ENCODE measurements around the gene GPR18. TPM values are rescaled to one million over a fixed set of nuclear protein-coding genes. Genes with fewer than 3 reads are reported as not detected.

The GPR18 gene
- total RNA-seq, 4 donors from 2014 or later = not detected

DNA sequence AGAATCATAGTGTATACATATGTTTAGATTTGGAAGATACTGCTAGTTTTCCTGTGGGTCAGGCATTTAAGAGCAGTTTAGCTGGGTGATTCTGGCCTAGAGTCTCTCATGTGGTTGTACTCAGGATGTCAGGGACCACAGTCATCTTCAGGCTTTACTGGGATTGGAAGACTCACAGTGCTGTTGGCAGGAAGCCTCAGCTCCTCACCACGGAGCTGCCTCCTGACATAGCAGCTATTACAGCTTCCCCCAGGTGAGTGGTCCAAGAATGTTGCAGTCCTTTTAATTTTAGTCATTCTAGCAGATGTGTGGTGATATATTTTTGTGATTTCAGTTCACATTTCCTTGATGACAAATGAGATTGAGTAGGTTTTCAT lies 16.9 kb upstream of the GPR18 start:
- WGBS = 25% methylated on average over 1 of the region's 1 CpG
- Histone ChIP-seq H3K4me3 (no peak overlapping the region), H3K27me3 (no peaks in the 10 kb centered on the region), H3K9me3 (no peaks in the 10 kb centered on the region), H3K27ac (no peak overlapping the region), H3K36me3 (peaks cover 5% of the 10 kb centered on the region), H3K4me1 (peaks cover 5% of the 10 kb centered on the region)
- TF ChIP-seq POLR2AphosphoS5 (IDR thresholded peaks at IDR 0.05) = no peak
- no peak for DNase-seq (ENCODE audit: low spot score in 2 of 2)

- no peak for TF ChIP-seq EP300 (IDR thresholded peaks at IDR 0.05)
- TF ChIP-seq POLR2A (IDR thresholded peaks at IDR 0.05) = no peak
- no peak for TF ChIP-seq CTCF (IDR thresholded peaks at IDR 0.05)
- TF ChIP-seq POLR2AphosphoS5 (IDR thresholded peaks at IDR 0.05) = no peak
- H3K36me3 ChIP-seq = peaks cover 5% of the 10 kb centered on the region
- no peaks in the 10 kb centered on the region for H3K9me3 ChIP-seq
- no peak overlapping the region for H3K27ac ChIP-seq
- H3K4me3 ChIP-seq = no peak overlapping the region
- H3K27me3 ChIP-seq = no peaks in the 10 kb centered on the region
- H3K4me1 ChIP-seq = peaks cover 8% of the 10 kb centered on the region
- DNase-seq (ENCODE audit: low spot score in 2 of 2) = no peak
- 98% methylated on average over 2 of the region's 2 CpGs for WGBS
Observed at GRCh38 chr13:99273128-99273527, 14.9 kb upstream of the GPR18 start.

DNA sequence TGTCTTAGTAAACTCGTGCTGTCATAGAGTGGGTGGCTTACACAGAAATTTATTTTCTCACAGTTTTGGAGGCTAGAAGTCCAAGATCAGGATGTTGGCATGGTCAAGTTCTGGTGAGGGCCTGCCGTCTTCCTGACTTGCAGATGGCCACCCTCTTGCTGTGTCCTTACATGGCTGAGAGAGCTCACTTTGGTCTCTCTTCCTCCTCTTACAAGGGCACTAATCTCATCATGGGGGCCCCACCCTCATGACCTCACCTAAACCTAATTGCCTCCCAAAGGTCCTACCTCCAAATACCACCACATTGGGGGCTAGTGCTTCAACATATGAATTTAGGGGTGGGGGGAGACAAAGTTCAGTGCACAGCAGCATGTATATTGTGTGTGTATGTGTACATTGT lies 14.3 kb upstream of the GPR18 start:
- Histone ChIP-seq H3K36me3 (peaks cover 5% of the 10 kb centered on the region), H3K4me1 (peaks cover 8% of the 10 kb centered on the region), H3K9me3 (no peaks in the 10 kb centered on the region), H3K27ac (no peak overlapping the region), H3K27me3 (no peaks in the 10 kb centered on the region), H3K4me3 (no peak overlapping the region)
- DNase-seq (ENCODE audit: low spot score in 2 of 2) = no peak
- WGBS = 93% methylated on average over 2 of the region's 2 CpGs
- no peak for TF ChIP-seq CTCF (IDR thresholded peaks at IDR 0.05)
- no peak for TF ChIP-seq POLR2AphosphoS5 (IDR thresholded peaks at IDR 0.05)
- no peak for TF ChIP-seq EP300 (IDR thresholded peaks at IDR 0.05)
- TF ChIP-seq POLR2A (IDR thresholded peaks at IDR 0.05) = no peak

GRCh38 chr13:99271249-99271648 lies 13.1 kb upstream of the GPR18 start:
- no peaks in the 10 kb centered on the region for H3K27me3 ChIP-seq
- H3K36me3 ChIP-seq = peaks cover 5% of the 10 kb centered on the region
- H3K4me1 ChIP-seq = peaks cover 8% of the 10 kb centered on the region
- TF ChIP-seq EP300 (IDR thresholded peaks at IDR 0.05) = no peak
- no peak for TF ChIP-seq POLR2AphosphoS5 (IDR thresholded peaks at IDR 0.05)
- TF ChIP-seq CTCF (IDR thresholded peaks at IDR 0.05) = no peak
- TF ChIP-seq POLR2A (IDR thresholded peaks at IDR 0.05) = no peak
- 77% methylated on average over 3 of the region's 3 CpGs for WGBS
- DNase-seq (ENCODE audit: low spot score in 2 of 2) = no peak
- no peaks in the 10 kb centered on the region for H3K9me3 ChIP-seq
- no peak overlapping the region for H3K4me3 ChIP-seq
- H3K27ac ChIP-seq = no peak overlapping the region

DNA sequence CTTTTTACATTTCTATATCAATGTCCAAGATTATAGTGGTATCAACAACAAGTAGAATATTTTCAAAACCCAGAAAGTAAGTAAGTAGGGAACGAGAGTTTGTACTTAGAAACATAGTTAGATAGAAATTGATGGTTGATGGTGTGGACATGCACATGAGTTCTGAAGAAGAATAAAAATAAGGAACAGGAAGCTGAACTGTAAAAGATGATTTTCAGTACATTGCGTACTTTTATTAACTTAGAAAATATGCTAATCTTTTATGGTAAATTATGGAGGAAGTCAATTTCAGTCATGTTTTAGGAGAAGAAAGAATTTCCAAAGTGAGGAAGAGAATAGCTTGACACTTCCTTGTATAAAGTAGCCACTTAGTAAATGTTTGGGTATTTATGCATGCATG lies 12.3 kb upstream of the GPR18 start:
- 88% methylated on average over 2 of the region's 2 CpGs for WGBS

More for the DNA sequence above, 12.3 kb upstream of the GPR18 start:
- Histone ChIP-seq H3K27me3 (no peaks in the 10 kb centered on the region), H3K4me1 (peaks cover 8% of the 10 kb centered on the region), H3K27ac (no peak overlapping the region), H3K4me3 (no peak overlapping the region), H3K36me3 (peaks cover 5% of the 10 kb centered on the region), H3K9me3 (no peaks in the 10 kb centered on the region)
- TF ChIP-seq POLR2A (IDR thresholded peaks at IDR 0.05) (no peak), EP300 (IDR thresholded peaks at IDR 0.05) (no peak), CTCF (IDR thresholded peaks at IDR 0.05) (no peak), POLR2AphosphoS5 (IDR thresholded peaks at IDR 0.05) (no peak)
- no peak for DNase-seq (ENCODE audit: low spot score in 2 of 2)
